Astrocyte of the spinal cord (primary cell): ENCODE measurements around the gene CCNB2.

Source experiments
- DNase-seq: peaks from one replicate; pipeline ENCODE4 v3.0.0; 2011; ENCODE audit warnings: low read depth, low spot score
- H3K4me3 ChIP-seq: 2 replicates; pipeline ENCODE4 v1.5.1; 2011; ENCODE audit warnings: low read depth, mild to moderate bottlenecking, low read length, moderate library complexity
- CTCF ChIP-seq: IDR thresholded peaks from 2 replicates; pipeline ENCODE4 v1.5.1; 2012; ENCODE audit warnings: low read depth, mild to moderate bottlenecking, low read length, inconsistent platforms
- in situ Hi-C: cut with HindIII; loops from 2 replicates; pipeline ENCODE4 v1.10.0; 2017; ENCODE audit warnings: low sequenced_read_pairs

The CCNB2 gene

GRCh38 chr15:59104912-59105732, at the start of gene CCNB2:
CCNB2 (plus strand) TSS chr15:59105146; CDS start chr15:59105269, 123 bp downstream.
- H3K4me3 ChIP-seq: peak within 1 kb of the TSS; percentile 85
- TF ChIP-seq CTCF: no peak
- DNase-seq: peak; percentile 94
- in situ Hi-C loops: no loop called here

GRCh38 chr15:59059076-59059597, 45.8 kb upstream of the CCNB2 start:
- DNase-seq: no peak
- in situ Hi-C loops: no loop called here
- no peak for TF ChIP-seq CTCF
- no peak overlapping the region for H3K4me3 ChIP-seq

- TF ChIP-seq CTCF: no peak
- H3K4me3 ChIP-seq: no peak overlapping the region
- no peak for DNase-seq
- in situ Hi-C loops: no loop called here
Observed at GRCh38 chr15:59060348-59060747, 44.6 kb upstream of the CCNB2 start.

GRCh38 chr15:59063042-59063441, 41.9 kb upstream of the CCNB2 start:
- no peak for TF ChIP-seq CTCF
- H3K4me3 ChIP-seq: no peak overlapping the region
- DNase-seq: no peak
- in situ Hi-C loops: no loop called here

GRCh38 chr15:59069430-59069829, 35.5 kb upstream of the CCNB2 start:
- DNase-seq: no peak
- no peak overlapping the region for H3K4me3 ChIP-seq
- in situ Hi-C loops: no loop called here
- TF ChIP-seq CTCF: no peak

- no peak overlapping the region for H3K4me3 ChIP-seq
- TF ChIP-seq CTCF: no peak
- in situ Hi-C loops: no loop called here
- DNase-seq: no peak
Observed at GRCh38 chr15:59074607-59075006, 30.3 kb upstream of the CCNB2 start.
